ENCODE data around the gene UROC1. TPM values are rescaled to one million over a fixed set of nuclear protein-coding genes. Genes with fewer than 3 reads are reported as not detected.

Gene UROC1
- total RNA-seq, 2 donors from 2014 or later, result 0.17 TPM; not detected in 1

GRCh38 chr3:126490619-126491018 is 27.0 kb downstream of the UROC1 start:
- H3K4me3 ChIP-seq, result no peak overlapping the region
- H3K9me3 ChIP-seq, result no peaks in the 10 kb centered on the region
- no peaks in the 10 kb centered on the region for H3K36me3 ChIP-seq
- no peak for TF ChIP-seq POLR2A (IDR thresholded peaks at IDR 0.05)
- no peak overlapping the region for H3K27ac ChIP-seq
- no peaks in the 10 kb centered on the region for H3K27me3 ChIP-seq (replicated peaks; ENCODE audit: insufficient read depth)
- intact Hi-C loops (cut with DNase I), result no loop called here
- 85% methylated on average over 6 of the region's 6 CpGs for WGBS
- no peaks in the 10 kb centered on the region for H3K4me1 ChIP-seq (replicated peaks)
- DNase-seq (ENCODE audit: low spot score), result no peak

- H3K4me1 ChIP-seq (replicated peaks), result no peaks in the 10 kb centered on the region
- H3K27me3 ChIP-seq (replicated peaks; ENCODE audit: insufficient read depth), result no peaks in the 10 kb centered on the region
- H3K36me3 ChIP-seq, result no peaks in the 10 kb centered on the region
- intact Hi-C loops (cut with DNase I), result no loop called here
- no peak for DNase-seq (ENCODE audit: low spot score)
- TF ChIP-seq CTCF (IDR thresholded peaks at IDR 0.05) (no peak), POLR2A (IDR thresholded peaks at IDR 0.05) (no peak), POLR2AphosphoS5 (IDR thresholded peaks at IDR 0.05) (no peak)
- no peak overlapping the region for H3K4me3 ChIP-seq
- no peaks in the 10 kb centered on the region for H3K9me3 ChIP-seq
- H3K27ac ChIP-seq, result no peak overlapping the region
- 91% methylated on average over 16 of the region's 16 CpGs for WGBS
Measured at GRCh38 chr3:126488886-126489569, 28.5 kb downstream of the UROC1 start.

- intact Hi-C loops (cut with DNase I), result no loop called here
- Histone ChIP-seq H3K9me3 (no peaks in the 10 kb centered on the region), H3K36me3 (no peaks in the 10 kb centered on the region), H3K4me3 (no peak overlapping the region), H3K27ac (no peak overlapping the region), H3K4me1 (replicated peaks) (no peaks in the 10 kb centered on the region), H3K27me3 (replicated peaks; ENCODE audit: insufficient read depth) (no peaks in the 10 kb centered on the region)
- TF ChIP-seq POLR2A (IDR thresholded peaks at IDR 0.05), result no peak
- TF ChIP-seq CTCF (IDR thresholded peaks at IDR 0.05), result no peak
- TF ChIP-seq POLR2AphosphoS5 (IDR thresholded peaks at IDR 0.05), result no peak
- WGBS, result 93% methylated on average over 13 of the region's 14 CpGs
- DNase-seq (ENCODE audit: low spot score), result no peak
Measured at GRCh38 chr3:126488185-126488584, 29.4 kb downstream of the UROC1 start.

- Histone ChIP-seq H3K36me3 (no peaks in the 10 kb centered on the region), H3K4me1 (replicated peaks) (no peaks in the 10 kb centered on the region), H3K27me3 (replicated peaks; ENCODE audit: insufficient read depth) (no peaks in the 10 kb centered on the region), H3K4me3 (no peak overlapping the region), H3K9me3 (no peaks in the 10 kb centered on the region), H3K27ac (no peak overlapping the region)
- no peak for TF ChIP-seq POLR2A (IDR thresholded peaks at IDR 0.05)
- TF ChIP-seq CTCF (IDR thresholded peaks at IDR 0.05), result no peak
- no peak for DNase-seq (ENCODE audit: low spot score)
- intact Hi-C loops (cut with DNase I), result no loop called here
- 65% methylated on average over 17 of the region's 17 CpGs for WGBS
Measured at GRCh38 chr3:126487151-126487771, 30.3 kb downstream of the UROC1 start.

- no peak overlapping the region for H3K27ac ChIP-seq
- H3K36me3 ChIP-seq, result no peaks in the 10 kb centered on the region
- no peaks in the 10 kb centered on the region for H3K27me3 ChIP-seq (replicated peaks; ENCODE audit: insufficient read depth)
- WGBS, result 59% methylated on average over 14 of the region's 14 CpGs
- no peak for DNase-seq (ENCODE audit: low spot score)
- no peaks in the 10 kb centered on the region for H3K4me1 ChIP-seq (replicated peaks)
- intact Hi-C loops (cut with DNase I), result no loop called here
- H3K9me3 ChIP-seq, result no peaks in the 10 kb centered on the region
- H3K4me3 ChIP-seq, result no peak overlapping the region
- TF ChIP-seq POLR2A (IDR thresholded peaks at IDR 0.05) (no peak), POLR2AphosphoS5 (IDR thresholded peaks at IDR 0.05) (no peak), CTCF (IDR thresholded peaks at IDR 0.05) (no peak)
Measured at GRCh38 chr3:126486360-126486847, 31.2 kb downstream of the UROC1 start.

All from prostate gland (tissue), 2 donors.